GM23338 (cell line): ENCODE results near the gene SRPK2. TPM values are rescaled to one million over a fixed set of nuclear protein-coding genes. Genes with fewer than 3 reads are reported as not detected.

ENCODE experiments used
- ATAC-seq: fragments of 200-7000 bp; cut with Tn5 transposase; 3 replicates; pipeline ENCODE4 v1.9.1; 2020
- DNase-seq: peaks from one replicate; pipeline ENCODE4 v3.0.0-alpha.2; 2015; ENCODE audit warnings: low spot score
- H2AFZ ChIP-seq: fragments of 200-600 bp; sonication (generic); 2 replicates; pipeline ENCODE4 v1.8.0; 2016; ENCODE audit warnings: antibody characterized with exemption, mild to moderate bottlenecking, moderate library complexity
- H3F3A ChIP-seq: fragments of 200-600 bp; sonication (generic); replicated peaks from 2 replicates; pipeline ENCODE4 v1.8.0; 2017; ENCODE audit warnings: antibody characterized with exemption, mixed run types, low read depth
- H3K27ac ChIP-seq: fragments of 200-600 bp; sonication (generic); 2 replicates; pipeline ENCODE4 v1.6.1; 2016; ENCODE audit warnings: low read depth
- H3K27me3 ChIP-seq: fragments of 200-600 bp; sonication (generic); 2 replicates; pipeline ENCODE4 v1.8.0; 2016; ENCODE audit warnings: mild to moderate bottlenecking, mixed run types, moderate library complexity; ENCODE audit not compliant: insufficient read depth
- H3K36me3 ChIP-seq: fragments of 200-600 bp; sonication (generic); 2 replicates; pipeline ENCODE4 v1.8.0; 2016; ENCODE audit warnings: mild to moderate bottlenecking; ENCODE audit not compliant: insufficient read depth
- H3K4me1 ChIP-seq: fragments of 200-600 bp; sonication (generic); 2 replicates; pipeline ENCODE4 v1.8.0; 2016; ENCODE audit warnings: mild to moderate bottlenecking, moderate library complexity; ENCODE audit not compliant: insufficient read depth
- H3K4me2 ChIP-seq: fragments of 200-600 bp; sonication (generic); 2 replicates; pipeline ENCODE4 v1.7.1; 2017; ENCODE audit warnings: mixed run types
- H3K4me3 ChIP-seq: fragments of 200-600 bp; sonication (generic); 2 replicates; pipeline ENCODE4 v1.6.1; 2016; ENCODE audit warnings: mixed run types
- H3K79me2 ChIP-seq: fragments of 200-600 bp; sonication (generic); replicated peaks from 2 replicates; pipeline ENCODE4 v1.8.0; 2017; ENCODE audit warnings: mild to moderate bottlenecking; ENCODE audit not compliant: insufficient read depth
- H3K9me2 ChIP-seq: fragments of 200-600 bp; sonication (generic); 2 replicates; pipeline ENCODE4 v1.8.0; 2017; ENCODE audit not compliant: insufficient read depth
- H4K20me1 ChIP-seq: fragments of 200-600 bp; sonication (generic); replicated peaks from 2 replicates; pipeline ENCODE4 v1.8.0; 2017; ENCODE audit warnings: mild to moderate bottlenecking; ENCODE audit not compliant: insufficient read depth
- H3K27ac Mint-ChIP-seq: 2 replicates; pipeline ENCODE4 v1.8.0; 2020; ENCODE audit warnings: inconsistent platforms, mild to moderate bottlenecking, moderate library complexity, mixed read lengths
- H3K27me3 Mint-ChIP-seq: 3 replicates; pipeline ENCODE4 v1.8.0; 2022; ENCODE audit warnings: low read depth, mild to moderate bottlenecking, moderate library complexity, mixed read lengths, inconsistent platforms; ENCODE audit not compliant: insufficient read depth, poor library complexity
- H3K36me3 Mint-ChIP-seq: 3 replicates; pipeline ENCODE4 v1.8.0; 2021; ENCODE audit warnings: low read depth, mild to moderate bottlenecking, inconsistent platforms, moderate library complexity, mixed read lengths
- H3K4me1 Mint-ChIP-seq: 3 replicates; pipeline ENCODE4 v1.8.0; 2020; ENCODE audit warnings: mild to moderate bottlenecking, inconsistent platforms, mixed read lengths
- H3K4me3 Mint-ChIP-seq: 3 replicates; pipeline ENCODE4 v1.8.0; 2021; ENCODE audit warnings: moderate library complexity, mild to moderate bottlenecking, inconsistent platforms, mixed read lengths
- H3K9me3 Mint-ChIP-seq: 3 replicates; pipeline ENCODE4 v1.8.0; 2020; ENCODE audit warnings: moderate library complexity, mild to moderate bottlenecking, inconsistent platforms, mixed read lengths
- CREB1 ChIP-seq: fragments of 250-450 bp; sonication (Bioruptor Pico); IDR thresholded peaks from 2 replicates; pipeline ENCODE4 v1.5.0; 2020; ENCODE audit warnings: low read depth, mild to moderate bottlenecking, moderate library complexity
- EZH2 ChIP-seq: fragments of 200-600 bp; sonication (generic); IDR thresholded peaks from one replicate; pipeline ENCODE4 v1.8.0; 2017; ENCODE audit warnings: antibody characterized with exemption, mild to moderate bottlenecking, low read depth; ENCODE audit not compliant: unreplicated experiment
- EZH2phosphoT487 ChIP-seq: fragments of 200-600 bp; sonication (generic); IDR thresholded peaks from one replicate; pipeline ENCODE4 v1.8.1; 2018; ENCODE audit warnings: antibody characterized with exemption; ENCODE audit not compliant: unreplicated experiment
- JUNB ChIP-seq: IDR thresholded peaks from one replicate; pipeline ENCODE4 v1.6.1; 2016; ENCODE audit warnings: antibody characterized with exemption; ENCODE audit not compliant: unreplicated experiment
- NANOG ChIP-seq: IDR thresholded peaks from 2 replicates; pipeline ENCODE4 v1.6.1; 2016; ENCODE audit warnings: antibody characterized with exemption, borderline replicate concordance
- POLR2AphosphoS5 ChIP-seq: IDR thresholded peaks from 2 replicates; pipeline ENCODE4 v1.6.1; 2016; ENCODE audit warnings: antibody characterized with exemption, low read depth
- STAT1 ChIP-seq: IDR thresholded peaks from one replicate; pipeline ENCODE4 v1.6.1; 2016; ENCODE audit warnings: antibody characterized with exemption; ENCODE audit not compliant: unreplicated experiment
- ZNF114 ChIP-seq: fragments of 250-450 bp; sonication (Bioruptor Pico); IDR thresholded peaks from 2 replicates; pipeline ENCODE4 v1.5.0; 2020; ENCODE audit warnings: mild to moderate bottlenecking, moderate library complexity
- ZNF331 ChIP-seq: fragments of 250-450 bp; sonication (Bioruptor Pico); IDR thresholded peaks from 2 replicates; pipeline ENCODE4 v1.5.0; 2020; ENCODE audit warnings: low read depth, mild to moderate bottlenecking, moderate library complexity
- polyA plus RNA-seq: library from polyadenylated mRNA; unstranded; fragments of >200 nt; fragmentation: Nextera tagmentation; extraction: Ambion mirVana; gene quantifications from 2 replicates; pipeline ENCODE4 v1.2.1, GENCODE V29; 2016
- total RNA-seq: library from RNA; depleted of rRNA; stranded (reverse); fragments of >200 nt; shearing (Covaris generic); gene quantifications from 2 replicates; pipeline ENCODE4 v1.2.3, GENCODE V29; 2014
- TF ChIP-seq, protein P1 (sequence below), 2 experiments: fragments of 200-600 bp in 1 of 2; sonication (generic) in 1 of 2; conservative IDR thresholded peaks; 2 replicates each; pipeline versions ENCODE4 v1.5.1 to v1.6.1; 2016 to 2017; ENCODE audit warnings: antibody characterized with exemption in 2 of 2, low read depth in 2 of 2, mild to moderate bottlenecking in 2 of 2, moderate library complexity in 1 of 2
- TF ChIP-seq, protein P2 (sequence below): fragments of 250-450 bp; sonication (Bioruptor Pico); IDR thresholded peaks from 2 replicates; pipeline ENCODE4 v1.5.0; 2020; ENCODE audit warnings: mild to moderate bottlenecking, moderate library complexity
- TF ChIP-seq, protein P3 (sequence below): IDR thresholded peaks from one replicate; pipeline ENCODE4 v1.6.1; 2018; ENCODE audit warnings: antibody characterized with exemption; ENCODE audit not compliant: unreplicated experiment
- TF ChIP-seq, protein P4 (sequence below): IDR thresholded peaks from 2 replicates; pipeline ENCODE4 v1.6.1; 2016; ENCODE audit warnings: antibody characterized with exemption

The SRPK2 gene
- total and polyA plus RNA-seq, 2 experiments from 2014 or later: 66.3 to 91.5 TPM

DNA sequence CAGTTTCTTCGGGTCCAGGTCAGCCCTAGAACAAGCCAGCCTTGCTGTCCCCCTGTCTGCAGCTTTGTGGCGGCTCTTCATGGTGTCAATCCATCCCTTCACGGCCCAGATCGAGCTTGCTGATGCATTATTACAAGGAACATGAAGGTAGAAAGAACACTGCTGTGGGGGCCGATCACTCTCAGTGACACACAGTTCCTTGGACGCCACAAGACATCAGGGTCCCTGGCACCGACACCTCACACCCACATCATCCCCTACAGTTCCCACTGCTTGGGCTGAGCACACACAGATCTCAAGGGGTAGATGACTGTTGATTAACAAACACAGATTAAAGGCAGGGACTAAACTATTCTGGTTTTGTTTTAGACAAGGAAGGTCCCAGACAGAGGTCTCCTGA is 255.4 kb downstream of the SRPK2 start:
- H3K79me2 ChIP-seq: peaks cover 15% of the 10 kb centered on the region
- no peak for ATAC-seq
- no peaks in the 10 kb centered on the region for H3K4me1 ChIP-seq
- H3K36me3 Mint-ChIP-seq: peaks cover 3% of the 10 kb centered on the region; the same call in 1 of the 3 replicates
- no peak overlapping the region for H2AFZ ChIP-seq
- no peaks in the 10 kb centered on the region for H3K9me3 Mint-ChIP-seq
- no peak overlapping the region for H3K4me3 Mint-ChIP-seq
- TF ChIP-seq EZH2 (no peak), CREB1 (CRISPR knock-in tag) (no peak), STAT1 (no peak), ZNF331 (CRISPR knock-in tag) (no peak), POLR2AphosphoS5 (no peak), EZH2phosphoT487 (no peak), NANOG (no peak), JUNB (no peak), ZNF114 (CRISPR knock-in tag) (no peak)
- TF ChIP-seq, protein P1, sequence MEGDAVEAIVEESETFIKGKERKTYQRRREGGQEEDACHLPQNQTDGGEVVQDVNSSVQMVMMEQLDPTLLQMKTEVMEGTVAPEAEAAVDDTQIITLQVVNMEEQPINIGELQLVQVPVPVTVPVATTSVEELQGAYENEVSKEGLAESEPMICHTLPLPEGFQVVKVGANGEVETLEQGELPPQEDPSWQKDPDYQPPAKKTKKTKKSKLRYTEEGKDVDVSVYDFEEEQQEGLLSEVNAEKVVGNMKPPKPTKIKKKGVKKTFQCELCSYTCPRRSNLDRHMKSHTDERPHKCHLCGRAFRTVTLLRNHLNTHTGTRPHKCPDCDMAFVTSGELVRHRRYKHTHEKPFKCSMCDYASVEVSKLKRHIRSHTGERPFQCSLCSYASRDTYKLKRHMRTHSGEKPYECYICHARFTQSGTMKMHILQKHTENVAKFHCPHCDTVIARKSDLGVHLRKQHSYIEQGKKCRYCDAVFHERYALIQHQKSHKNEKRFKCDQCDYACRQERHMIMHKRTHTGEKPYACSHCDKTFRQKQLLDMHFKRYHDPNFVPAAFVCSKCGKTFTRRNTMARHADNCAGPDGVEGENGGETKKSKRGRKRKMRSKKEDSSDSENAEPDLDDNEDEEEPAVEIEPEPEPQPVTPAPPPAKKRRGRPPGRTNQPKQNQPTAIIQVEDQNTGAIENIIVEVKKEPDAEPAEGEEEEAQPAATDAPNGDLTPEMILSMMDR (conservative IDR thresholded peaks at IDR 0.05; ENCODE audit: low read depth in 2 of 2): no peak
- TF ChIP-seq, protein P2, sequence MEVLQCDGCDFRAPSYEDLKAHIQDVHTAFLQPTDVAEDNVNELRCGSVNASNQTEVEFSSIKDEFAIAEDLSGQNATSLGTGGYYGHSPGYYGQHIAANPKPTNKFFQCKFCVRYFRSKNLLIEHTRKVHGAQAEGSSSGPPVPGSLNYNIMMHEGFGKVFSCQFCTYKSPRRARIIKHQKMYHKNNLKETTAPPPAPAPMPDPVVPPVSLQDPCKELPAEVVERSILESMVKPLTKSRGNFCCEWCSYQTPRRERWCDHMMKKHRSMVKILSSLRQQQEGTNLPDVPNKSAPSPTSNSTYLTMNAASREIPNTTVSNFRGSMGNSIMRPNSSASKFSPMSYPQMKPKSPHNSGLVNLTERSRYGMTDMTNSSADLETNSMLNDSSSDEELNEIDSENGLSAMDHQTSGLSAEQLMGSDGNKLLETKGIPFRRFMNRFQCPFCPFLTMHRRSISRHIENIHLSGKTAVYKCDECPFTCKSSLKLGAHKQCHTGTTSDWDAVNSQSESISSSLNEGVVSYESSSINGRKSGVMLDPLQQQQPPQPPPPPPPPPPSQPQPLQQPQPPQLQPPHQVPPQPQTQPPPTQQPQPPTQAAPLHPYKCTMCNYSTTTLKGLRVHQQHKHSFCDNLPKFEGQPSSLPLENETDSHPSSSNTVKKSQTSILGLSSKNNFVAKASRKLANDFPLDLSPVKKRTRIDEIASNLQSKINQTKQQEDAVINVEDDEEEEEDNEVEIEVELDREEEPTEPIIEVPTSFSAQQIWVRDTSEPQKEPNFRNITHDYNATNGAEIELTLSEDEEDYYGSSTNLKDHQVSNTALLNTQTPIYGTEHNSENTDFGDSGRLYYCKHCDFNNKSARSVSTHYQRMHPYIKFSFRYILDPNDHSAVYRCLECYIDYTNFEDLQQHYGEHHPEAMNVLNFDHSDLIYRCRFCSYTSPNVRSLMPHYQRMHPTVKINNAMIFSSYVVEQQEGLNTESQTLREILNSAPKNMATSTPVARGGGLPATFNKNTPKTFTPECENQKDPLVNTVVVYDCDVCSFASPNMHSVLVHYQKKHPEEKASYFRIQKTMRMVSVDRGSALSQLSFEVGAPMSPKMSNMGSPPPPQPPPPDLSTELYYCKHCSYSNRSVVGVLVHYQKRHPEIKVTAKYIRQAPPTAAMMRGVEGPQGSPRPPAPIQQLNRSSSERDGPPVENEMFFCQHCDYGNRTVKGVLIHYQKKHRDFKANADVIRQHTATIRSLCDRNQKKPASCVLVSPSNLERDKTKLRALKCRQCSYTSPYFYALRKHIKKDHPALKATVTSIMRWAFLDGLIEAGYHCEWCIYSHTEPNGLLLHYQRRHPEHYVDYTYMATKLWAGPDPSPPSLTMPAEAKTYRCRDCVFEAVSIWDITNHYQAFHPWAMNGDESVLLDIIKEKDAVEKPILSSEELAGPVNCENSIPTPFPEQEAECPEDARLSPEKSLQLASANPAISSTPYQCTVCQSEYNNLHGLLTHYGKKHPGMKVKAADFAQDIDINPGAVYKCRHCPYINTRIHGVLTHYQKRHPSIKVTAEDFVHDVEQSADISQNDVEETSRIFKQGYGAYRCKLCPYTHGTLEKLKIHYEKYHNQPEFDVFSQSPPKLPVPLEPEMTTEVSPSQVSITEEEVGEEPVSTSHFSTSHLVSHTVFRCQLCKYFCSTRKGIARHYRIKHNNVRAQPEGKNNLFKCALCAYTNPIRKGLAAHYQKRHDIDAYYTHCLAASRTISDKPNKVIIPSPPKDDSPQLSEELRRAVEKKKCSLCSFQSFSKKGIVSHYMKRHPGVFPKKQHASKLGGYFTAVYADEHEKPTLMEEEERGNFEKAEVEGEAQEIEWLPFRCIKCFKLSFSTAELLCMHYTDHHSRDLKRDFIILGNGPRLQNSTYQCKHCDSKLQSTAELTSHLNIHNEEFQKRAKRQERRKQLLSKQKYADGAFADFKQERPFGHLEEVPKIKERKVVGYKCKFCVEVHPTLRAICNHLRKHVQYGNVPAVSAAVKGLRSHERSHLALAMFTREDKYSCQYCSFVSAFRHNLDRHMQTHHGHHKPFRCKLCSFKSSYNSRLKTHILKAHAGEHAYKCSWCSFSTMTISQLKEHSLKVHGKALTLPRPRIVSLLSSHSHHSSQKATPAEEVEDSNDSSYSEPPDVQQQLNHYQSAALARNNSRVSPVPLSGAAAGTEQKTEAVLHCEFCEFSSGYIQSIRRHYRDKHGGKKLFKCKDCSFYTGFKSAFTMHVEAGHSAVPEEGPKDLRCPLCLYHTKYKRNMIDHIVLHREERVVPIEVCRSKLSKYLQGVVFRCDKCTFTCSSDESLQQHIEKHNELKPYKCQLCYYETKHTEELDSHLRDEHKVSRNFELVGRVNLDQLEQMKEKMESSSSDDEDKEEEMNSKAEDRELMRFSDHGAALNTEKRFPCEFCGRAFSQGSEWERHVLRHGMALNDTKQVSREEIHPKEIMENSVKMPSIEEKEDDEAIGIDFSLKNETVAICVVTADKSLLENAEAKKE: no peak
- TF ChIP-seq, protein P3, sequence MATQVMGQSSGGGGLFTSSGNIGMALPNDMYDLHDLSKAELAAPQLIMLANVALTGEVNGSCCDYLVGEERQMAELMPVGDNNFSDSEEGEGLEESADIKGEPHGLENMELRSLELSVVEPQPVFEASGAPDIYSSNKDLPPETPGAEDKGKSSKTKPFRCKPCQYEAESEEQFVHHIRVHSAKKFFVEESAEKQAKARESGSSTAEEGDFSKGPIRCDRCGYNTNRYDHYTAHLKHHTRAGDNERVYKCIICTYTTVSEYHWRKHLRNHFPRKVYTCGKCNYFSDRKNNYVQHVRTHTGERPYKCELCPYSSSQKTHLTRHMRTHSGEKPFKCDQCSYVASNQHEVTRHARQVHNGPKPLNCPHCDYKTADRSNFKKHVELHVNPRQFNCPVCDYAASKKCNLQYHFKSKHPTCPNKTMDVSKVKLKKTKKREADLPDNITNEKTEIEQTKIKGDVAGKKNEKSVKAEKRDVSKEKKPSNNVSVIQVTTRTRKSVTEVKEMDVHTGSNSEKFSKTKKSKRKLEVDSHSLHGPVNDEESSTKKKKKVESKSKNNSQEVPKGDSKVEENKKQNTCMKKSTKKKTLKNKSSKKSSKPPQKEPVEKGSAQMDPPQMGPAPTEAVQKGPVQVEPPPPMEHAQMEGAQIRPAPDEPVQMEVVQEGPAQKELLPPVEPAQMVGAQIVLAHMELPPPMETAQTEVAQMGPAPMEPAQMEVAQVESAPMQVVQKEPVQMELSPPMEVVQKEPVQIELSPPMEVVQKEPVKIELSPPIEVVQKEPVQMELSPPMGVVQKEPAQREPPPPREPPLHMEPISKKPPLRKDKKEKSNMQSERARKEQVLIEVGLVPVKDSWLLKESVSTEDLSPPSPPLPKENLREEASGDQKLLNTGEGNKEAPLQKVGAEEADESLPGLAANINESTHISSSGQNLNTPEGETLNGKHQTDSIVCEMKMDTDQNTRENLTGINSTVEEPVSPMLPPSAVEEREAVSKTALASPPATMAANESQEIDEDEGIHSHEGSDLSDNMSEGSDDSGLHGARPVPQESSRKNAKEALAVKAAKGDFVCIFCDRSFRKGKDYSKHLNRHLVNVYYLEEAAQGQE: no peak
- TF ChIP-seq, protein P4, sequence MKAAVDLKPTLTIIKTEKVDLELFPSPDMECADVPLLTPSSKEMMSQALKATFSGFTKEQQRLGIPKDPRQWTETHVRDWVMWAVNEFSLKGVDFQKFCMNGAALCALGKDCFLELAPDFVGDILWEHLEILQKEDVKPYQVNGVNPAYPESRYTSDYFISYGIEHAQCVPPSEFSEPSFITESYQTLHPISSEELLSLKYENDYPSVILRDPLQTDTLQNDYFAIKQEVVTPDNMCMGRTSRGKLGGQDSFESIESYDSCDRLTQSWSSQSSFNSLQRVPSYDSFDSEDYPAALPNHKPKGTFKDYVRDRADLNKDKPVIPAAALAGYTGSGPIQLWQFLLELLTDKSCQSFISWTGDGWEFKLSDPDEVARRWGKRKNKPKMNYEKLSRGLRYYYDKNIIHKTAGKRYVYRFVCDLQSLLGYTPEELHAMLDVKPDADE: no peak
- H3K4me1 Mint-ChIP-seq: peaks cover 6% of the 10 kb centered on the region
- 0 out of 2 replicates have a peak, but pooled peaks cover 3% of the 10 kb centered on the region for H3K36me3 ChIP-seq
- H3K27me3 Mint-ChIP-seq: no peaks in the 10 kb centered on the region
- H3F3A ChIP-seq: no peaks in the 10 kb centered on the region
- peaks cover 8% of the 10 kb centered on the region for H4K20me1 ChIP-seq
- no peaks in the 10 kb centered on the region; the same call in 1 of the 2 replicates for H3K9me2 ChIP-seq
- DNase-seq: no peak
- H3K27ac ChIP-seq: 0 out of 2 replicates have a peak overlapping the region, but pooled peaks have one; percentile 26
- no peaks in the 10 kb centered on the region for H3K27me3 ChIP-seq
- no peak overlapping the region for H3K4me2 ChIP-seq
- no peak overlapping the region for H3K4me3 ChIP-seq
- no peak overlapping the region for H3K27ac Mint-ChIP-seq
